Right renal pelvis (tissue), 4 donors: ENCODE data around the gene CROCC2. TPM values are rescaled to one million over a fixed set of nuclear protein-coding genes. Genes with fewer than 3 reads are reported as not detected.

Source experiments
- DNase-seq, 4 donors: peaks; one replicate each; pipeline ENCODE4 v3.0.0-alpha.2; 2013; ENCODE audit warnings: low read depth in 4 of 4, low spot score in 3 of 4, missing footprints in 1 of 4
- polyA plus RNA-seq, 4 donors: library from polyadenylated mRNA; unstranded; fragments of 120-200 nt; gene quantifications; one replicate each; pipeline ENCODE4 v1.2.1, GENCODE V29; 2013; ENCODE audit not compliant: insufficient read length in 4 of 4

CROCC2 gene
- polyA plus RNA-seq, 4 donors, result 0.03 to 0.13 (median 0.05) TPM; not detected in 1

DNA sequence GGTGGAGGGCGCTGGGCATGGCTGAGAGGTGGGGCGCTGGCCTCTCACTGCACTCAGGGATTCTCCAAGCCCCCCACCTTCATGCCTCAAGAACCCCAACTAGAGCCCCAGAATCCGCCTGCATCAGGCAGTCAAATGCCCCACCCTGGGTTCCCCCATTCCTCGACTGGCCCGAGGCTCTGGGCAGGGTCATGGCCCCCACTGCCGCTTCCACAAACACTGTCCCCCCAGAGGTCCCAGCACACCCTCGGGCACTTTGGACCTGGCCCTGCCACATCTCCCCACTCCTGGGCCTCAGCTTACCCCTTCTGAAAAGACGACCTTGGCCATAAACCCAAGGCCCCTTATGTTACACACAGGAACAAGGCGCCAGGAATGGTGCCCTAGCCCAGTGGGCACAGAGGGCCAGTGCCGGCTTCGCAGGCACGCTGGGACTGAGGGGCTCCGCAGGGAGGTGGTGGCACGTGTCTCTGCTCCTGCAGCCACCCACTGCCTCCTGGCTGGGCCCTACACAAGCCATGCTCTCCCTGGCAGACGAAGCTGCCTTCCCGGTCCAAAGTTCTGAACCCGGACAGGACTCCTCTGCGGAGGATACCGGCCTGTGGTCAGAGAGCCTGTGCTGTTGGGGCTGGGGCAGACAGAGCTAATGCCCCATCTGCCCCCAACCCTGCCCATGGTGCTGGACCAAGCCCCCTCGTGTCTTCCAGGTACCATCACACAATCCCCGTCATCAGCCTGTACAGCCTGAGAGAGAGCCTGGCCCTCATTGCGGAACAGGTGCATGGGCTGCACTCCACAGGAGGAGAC lies 30.7 kb upstream of the CROCC2 start:
- DNase-seq, result no peak

DNA sequence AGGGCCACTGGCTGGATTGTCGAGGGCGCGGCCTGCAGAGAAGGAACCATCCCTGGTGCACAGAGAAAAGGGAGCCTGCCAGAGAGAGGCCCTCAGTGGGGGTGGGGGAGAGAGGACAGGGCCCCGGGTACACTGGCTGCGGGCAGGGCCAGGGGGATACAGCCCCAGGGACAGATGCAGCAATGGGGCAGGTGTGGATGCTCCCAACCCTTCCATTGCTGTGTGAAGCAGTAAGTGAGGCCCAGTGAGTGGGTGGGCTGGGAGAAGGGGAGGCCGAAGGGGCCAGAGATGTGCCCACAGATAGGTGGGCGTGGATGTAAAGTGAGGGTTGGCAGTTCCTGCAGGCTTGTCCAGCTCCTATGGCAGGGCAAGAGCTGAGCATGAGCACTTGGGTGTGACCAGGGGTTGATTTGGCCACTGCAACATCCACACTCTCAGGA lies 30.1 kb upstream of the CROCC2 start:
- DNase-seq, result no peak

DNA sequence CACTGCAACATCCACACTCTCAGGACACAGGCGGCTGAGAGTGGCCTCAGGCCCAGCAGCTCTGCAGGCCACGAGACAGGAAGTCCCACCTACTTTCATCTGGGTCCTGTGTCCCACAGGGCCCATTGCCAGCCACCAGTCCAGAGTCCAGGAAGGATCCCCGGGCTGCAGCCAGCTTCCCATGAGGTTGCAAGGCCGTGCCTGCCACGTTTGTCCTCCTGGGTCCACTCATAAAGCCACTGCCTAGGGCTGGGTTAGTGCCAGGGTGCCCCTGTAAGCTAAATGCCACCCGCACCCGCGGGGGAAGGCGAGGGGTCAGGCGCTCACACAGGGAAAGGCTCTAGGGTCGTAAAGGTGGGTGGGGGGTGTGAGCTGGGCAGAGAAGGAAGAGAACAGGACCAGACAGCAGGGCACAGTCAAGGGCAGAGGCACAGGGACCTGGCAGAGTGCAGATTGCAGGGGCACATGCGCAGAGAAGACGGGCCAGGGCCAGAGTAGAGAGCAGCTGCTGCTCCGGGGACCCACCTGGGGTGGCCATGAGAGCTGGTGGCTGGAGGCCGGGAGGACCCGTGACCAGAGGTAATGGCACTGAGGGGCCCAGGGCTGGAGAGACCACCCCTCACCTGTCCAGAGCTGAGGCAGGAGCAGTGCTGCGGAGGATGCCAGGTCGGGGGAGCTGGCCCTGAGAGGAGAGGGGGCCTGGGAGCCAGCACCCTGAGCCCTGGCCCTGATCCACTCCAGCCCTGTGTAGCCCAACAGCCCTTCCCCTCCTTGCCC lies 29.5 kb upstream of the CROCC2 start:
- DNase-seq, result no peak

DNA sequence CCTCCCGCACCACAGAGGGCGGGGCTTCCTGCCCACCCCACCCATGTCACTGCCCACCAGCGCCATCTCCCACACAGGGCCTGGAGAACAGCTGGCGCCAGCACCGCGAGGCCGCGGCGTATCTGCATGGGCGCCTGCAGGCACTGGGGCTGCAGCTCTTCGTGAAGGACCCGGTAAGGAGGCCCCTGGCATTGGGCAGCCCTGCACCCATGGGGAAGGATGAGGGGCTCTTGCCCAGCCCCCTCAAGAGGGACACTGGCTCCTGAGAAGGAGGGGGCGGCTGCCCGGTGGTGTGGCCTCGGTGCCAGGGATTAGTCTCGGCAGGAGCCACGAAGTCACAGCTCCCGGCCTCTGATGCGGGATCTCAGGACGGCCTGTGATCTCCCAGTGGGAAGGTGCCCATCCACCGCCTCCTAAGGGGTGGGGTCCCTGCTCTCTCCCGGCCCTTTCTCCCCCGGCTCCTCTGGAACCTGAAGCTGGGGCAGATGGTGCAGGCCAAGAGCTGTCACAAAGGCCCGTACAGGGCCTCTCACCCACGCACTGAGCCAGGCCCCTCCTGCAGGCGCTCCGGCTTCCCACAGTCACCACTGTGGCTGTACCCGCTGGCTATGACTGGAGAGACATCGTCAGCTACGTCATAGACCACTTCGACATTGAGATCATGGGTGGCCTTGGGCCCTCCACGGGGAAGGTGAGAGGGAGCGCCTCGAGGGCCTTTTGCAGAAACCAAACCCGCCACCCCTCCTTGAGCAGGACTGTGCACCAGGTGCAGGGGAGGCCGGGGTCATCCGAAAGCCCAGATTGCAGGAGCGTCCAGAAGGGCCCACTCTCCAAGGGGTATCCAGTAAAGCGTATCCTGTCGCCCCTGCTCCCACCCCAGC lies 28.4 kb upstream of the CROCC2 start:
- DNase-seq, result no peak

DNA sequence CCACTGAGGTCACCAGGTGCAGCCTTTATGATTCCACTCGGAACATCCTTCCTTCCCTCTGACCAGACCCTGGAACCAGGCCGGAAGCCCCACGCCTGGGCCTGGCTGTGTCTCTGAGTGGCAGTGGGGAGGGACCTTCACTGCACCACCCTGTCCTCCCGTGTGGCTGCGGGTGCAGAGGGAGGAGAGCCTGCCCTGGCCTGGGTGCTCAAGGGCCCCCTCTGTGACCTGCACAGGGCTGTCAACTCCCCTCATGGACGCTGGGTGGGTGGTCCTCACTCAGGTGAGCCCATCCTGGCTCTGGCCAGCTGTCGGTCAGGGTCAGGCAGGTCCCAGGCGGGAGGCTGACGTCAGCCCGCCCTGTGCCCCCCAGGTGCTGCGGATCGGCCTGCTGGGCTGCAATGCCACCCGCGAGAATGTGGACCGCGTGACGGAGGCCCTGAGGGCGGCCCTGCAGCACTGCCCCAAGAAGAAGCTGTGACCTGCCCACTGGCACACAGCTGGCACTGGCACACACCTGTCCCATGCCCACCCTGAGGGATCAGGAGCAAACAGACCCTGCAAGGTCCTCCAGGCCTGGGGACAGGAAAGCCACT lies 27.7 kb upstream of the CROCC2 start:
- no peak for DNase-seq

DNA sequence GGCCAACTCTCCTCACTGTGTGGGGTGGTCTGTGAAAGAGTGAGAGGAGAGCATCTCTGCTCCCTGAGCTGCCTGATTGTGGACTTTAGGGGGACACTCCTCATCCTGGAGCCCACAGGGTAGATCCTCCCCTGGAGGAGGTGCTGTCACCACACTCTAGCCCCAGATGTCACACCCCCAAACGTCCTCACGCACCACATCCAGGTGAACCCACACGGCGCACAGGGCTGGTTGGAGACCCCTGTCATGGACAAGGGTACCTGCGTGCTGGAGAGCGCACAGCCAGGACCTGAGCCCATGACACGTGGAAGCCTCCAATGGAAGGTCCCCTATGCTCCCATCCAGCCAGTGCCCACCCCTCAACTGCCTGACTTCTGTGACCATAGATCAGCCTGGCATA lies 27.0 kb upstream of the CROCC2 start:
- DNase-seq, result no peak

DNA sequence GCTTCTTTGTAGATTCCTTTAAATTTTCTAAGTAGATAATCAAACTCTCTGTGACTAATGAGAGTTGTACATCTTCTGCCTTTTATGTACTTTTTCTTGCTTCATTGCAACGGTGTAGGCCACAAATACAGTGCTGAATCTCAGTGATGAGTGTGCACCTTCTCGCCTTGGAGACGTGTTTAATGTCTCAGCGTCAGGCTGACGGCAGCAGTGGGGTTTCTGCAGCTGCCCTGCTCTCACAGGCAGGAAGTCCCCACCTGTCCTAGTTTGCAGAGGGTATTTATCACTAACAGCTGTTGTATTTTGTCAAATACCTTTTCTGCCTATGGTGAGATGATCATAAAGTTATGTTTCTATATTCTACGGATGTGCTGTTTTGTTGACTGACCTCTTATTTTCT lies 24.2 kb upstream of the CROCC2 start:
- no peak for DNase-seq

DNA sequence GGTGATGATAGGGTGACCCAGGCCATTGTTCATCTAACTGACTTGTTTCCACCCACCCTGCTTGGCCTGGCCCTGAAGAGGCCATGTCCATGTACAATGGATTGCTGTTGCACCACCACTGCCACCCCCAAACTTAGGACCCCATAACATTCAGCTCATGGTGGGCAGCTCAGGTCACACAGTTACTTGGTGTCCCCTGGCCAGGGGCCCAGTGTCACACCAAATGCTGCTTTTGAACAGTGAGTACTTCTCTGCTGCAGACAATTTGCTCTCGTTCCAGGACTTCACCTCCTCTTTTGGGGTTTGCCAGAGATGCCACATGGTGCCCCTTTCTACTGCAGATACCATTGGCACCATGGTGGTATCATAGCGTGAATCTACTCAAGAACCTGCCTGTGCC lies 21.9 kb upstream of the CROCC2 start:
- no peak for DNase-seq

DNA sequence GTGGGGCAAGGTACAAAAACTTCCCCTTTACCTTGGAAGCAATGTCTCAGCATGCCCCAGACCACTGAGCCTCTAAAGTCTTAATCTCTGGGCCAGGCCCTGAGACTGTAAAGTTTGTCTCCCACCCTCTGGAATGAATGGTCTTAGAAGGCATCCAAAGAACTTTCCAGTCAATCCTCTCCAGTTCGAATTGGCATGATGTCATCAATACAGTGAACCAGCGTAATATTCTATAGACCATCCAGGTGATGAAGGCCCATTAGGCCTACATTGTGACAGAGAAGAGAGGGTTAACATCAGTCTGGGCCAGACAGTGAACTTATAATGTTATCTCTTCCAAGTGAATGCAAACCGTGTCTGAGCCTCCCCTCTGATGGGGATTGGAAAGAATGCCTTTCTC lies 21.4 kb upstream of the CROCC2 start:
- no peak for DNase-seq

DNA sequence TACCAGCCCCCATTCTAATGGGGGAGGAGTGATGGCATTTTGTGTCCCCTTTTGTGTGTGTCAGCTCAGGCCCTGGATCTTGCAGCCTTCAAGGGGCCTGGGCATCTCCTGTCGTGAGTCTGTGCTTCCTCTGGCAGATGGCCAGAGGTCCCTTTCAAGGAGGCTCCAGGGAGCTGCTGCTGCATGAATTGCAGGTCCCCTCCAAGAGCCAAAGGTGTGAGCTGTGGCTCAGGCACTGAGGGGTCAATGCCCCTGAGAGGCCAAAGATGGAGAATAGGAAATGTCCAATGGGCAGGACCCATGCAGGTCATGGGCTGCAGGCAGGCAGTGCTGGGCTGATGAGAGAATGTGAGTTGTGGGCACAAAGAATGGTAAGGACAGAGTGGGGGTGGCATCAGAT lies 20.6 kb upstream of the CROCC2 start:
- DNase-seq, result no peak

DNA sequence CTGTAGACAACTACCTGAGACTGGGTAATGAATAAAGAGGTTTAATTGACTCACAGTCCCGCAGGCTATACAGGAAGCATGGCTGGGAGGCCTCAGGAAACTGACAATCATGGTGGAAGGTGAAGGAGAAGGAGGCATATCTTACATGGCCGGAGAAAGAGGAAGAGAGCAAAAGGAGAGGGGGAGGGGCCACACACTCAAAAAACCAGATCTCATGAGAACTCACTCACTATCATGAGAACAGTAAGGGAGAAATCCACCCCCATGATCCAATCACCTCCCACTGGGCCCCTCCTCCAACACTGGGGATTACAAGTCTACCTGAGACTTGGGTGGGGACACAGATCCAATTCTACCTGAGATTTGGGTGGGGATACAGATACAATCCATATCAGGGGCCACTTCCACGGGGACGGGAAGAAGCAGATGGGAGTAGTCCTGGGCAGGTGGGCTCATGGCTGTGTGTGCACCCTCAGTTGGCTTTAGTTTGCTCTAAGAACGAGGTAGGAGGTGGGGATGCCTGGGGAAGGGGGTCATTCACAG lies 20.0 kb upstream of the CROCC2 start:
- no peak for DNase-seq

DNA sequence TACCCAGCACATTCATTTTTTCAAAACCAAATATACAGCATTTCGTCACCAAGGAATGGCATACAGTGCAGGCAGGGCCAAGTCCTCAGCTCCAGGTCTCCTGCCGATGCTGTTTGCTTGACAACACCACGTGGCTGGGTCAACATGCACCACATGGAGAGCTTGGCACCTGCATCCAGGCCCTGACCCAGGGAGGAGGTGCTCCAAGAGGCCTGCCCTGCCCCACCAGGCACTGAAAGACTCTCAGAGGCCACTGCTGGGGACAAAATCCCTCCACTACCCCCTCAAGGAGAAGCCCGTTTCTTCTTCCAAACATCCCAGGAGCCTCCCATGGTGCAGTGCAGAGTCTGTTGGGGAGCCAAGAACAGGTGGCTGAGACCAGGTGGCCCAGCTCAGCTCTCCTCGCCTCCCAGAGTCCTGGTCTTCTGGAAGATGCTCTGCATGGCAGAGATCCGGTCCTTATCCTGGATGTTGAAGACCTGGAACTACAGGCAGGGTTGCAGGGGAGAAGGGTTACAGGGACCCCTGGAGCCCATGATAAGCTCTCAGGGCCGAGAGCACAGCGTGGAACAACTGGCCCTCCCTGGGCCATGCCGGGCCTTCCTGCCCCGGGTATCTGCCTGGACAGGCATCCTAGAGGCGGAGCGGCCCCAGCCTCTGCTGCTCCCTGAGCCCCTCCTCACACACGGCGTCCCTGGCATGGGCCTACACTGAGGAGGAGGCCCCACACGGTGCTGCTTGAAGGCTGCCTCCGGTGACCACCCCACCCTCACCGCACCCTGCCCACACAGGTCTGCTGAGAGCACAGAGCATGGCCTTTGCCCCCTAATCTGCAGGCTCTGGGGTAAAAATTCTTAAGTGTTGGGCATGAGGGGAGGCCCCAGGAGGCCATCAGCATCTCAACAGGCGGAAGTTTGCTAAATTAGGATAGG lies 19.2 kb upstream of the CROCC2 start:
- DNase-seq, result no peak

DNA sequence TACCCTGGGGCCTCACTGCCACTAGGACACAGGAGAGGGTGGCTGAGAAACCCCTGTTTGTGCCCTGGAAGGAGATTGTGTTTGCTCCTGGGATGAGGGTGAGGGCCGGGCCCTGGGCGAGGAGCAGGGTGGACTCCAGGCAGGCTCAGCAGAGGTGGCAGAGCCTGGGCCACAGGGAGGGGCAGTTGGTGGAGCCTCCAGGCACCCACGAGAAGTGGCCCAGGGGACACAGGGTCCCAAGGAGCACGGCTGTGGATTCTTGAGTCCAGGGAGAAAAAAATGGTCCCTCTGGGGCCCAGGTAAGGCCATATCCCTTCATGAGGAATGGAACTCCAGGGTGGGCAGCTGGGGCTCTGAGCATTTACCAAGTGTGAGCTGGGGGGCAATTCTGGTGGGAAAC lies 18.5 kb upstream of the CROCC2 start:
- DNase-seq, result no peak

DNA sequence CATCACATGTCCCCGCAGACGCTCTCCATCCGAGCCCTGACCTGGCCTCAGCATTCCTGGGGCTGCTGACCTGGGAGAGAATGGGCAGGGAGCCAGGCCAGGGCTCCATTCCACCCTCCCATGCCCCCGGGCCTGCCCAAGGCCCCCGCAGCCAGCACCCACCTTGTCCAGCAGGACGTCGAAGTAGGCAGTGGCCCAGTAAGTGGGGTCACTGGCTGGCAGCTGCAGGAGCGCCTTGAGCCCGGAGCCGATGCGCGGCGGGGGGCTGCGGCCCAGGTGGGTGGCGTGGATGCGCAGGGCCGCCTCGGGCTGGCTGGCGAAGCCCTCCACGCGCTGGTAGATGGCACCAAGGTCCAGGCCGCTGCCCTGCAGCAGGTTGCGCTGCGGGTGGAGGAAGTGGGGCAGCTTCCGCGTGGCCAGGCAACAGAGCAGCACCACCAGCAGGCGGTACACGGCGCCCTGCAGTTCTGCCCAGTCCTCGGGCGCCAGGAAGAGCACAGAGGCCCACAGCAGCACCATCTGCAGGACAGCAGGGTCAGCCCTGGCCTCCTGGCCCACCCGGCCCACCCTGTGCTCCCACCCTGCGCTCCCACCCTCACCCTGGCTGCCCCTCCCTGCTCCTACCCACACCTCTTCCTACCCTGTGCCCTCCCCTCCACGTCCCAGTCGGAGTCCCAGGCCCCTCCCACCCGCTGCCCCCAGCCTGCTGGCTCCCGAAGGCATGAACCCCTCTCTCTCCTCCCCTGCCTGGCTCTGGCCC lies 17.8 kb upstream of the CROCC2 start:
- no peak for DNase-seq

DNA sequence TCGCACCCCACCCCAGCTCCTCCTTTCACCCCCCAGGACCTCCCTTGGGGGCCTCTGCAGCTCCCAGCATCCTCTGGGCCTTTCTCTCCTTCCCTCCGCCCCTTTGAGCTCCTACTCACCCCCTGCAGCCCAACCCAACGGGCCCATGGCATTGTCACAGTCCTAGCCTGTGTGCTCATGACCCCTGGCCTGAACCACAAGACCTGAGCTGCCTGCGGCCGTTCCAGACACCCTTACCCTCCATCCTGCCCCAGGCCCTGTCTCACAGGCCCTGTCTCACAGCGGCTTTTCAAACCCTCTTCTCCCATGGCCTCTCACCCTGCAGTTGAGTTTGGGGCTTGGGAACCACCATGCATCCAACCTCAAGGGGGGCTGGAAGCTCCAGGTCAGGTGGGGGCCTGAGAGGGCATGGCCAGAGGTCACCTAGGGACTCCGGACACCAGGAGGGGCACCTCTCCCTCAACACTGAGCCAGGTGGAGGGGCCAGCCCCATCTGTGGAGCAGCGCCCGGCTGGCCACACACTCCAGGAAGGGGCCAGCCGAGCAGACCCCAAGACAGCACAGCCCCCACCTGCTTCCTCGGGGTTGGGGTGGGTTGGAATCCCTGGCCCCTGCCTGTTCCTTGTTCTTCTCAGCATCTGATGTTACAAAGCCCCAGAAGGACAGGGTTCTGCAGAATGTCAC lies 17.1 kb upstream of the CROCC2 start:
- DNase-seq, result no peak

DNA sequence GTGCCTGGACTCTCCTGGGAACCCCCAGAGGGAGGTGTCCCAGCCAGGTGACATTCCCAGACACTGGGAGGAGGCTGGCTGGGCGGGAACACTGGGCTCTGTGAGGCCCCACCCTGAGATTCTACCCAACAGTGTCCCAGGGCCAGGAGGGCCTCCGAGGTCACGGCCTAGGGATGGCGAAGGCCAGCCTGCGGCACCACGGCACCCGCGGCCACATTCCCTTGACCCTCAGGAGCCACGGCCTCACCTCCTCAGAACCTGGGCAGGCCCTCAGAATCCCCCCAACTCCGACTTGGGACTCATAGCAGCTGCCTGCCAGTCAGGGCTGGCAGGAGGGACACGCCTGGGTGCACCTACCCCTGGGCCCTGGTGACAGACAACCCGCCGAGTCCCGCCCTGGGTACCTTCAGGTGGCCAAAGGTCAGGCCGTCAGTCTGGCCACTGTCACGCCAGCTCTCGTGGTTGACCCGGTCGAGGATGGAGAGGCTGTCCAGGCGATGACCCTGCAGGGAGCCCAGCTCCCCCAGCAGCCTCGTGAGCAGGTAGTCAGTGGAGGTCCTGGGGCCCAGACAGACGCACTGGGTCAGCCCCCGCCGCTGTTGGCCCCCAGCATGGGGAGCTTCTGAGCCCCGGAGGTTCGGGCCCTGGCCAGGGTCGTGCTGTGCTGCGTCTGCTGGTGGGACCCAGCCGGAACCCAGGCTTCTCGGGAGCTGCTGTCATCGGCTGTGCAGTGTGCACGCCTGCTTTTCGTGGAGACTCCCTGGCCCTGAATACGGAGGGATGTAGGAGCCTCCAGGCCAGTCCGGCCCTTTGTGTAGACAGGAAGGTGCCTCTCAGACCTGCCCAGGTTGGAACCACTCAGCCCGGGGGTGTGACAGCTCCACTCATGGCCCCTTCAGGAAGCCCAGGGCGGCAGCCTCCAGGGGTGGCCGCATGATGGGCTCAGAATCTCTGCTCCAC lies 16.3 kb upstream of the CROCC2 start:
- DNase-seq, result no peak

DNA sequence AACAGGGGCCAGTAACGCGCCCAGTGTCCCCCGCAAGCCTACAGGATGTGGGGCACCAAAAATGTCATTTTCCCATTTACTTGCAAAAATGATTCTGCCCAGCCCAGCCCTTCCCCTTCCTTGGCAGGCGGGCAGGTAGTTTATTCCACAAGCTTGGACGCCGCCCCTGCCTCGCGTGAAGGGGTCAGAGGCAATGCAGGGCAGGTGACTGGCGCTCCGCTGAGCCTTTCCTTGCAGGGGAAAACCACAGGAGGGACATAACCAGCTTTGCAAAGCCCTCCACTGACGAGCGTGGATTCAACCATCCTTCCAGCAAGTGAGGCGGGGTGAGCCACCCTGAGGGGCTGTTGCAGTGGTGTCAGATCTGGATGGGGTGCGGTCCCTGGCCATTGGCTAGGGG lies 15.4 kb upstream of the CROCC2 start:
- DNase-seq, result no peak
